ENCODE measurements around the gene DLG3.
"Not testable (repeated sequence)": the region's sequence is repeated elsewhere in the genome, so short reads cannot be mapped to it uniquely, and the experiment has no call there.

DLG3 gene

GRCh38 chrX:70509078-70509477 lies 64.4 kb downstream of the DLG3 start:
- DNase-seq (ENCODE audit: low read depth in 2 of 3, low spot score in 1 of 3), result no peak

GRCh38 chrX:70515270-70515669 lies 70.6 kb downstream of the DLG3 start:
- not testable (repeated sequence) for DNase-seq (ENCODE audit: low read depth in 2 of 3, low spot score in 1 of 3)

GRCh38 chrX:70515692-70516091 lies 71.1 kb downstream of the DLG3 start:
- not testable (repeated sequence) for DNase-seq (ENCODE audit: low read depth in 2 of 3, low spot score in 1 of 3)

- no peak for DNase-seq (ENCODE audit: low read depth in 2 of 3, low spot score in 1 of 3)
These were observed 81.1 kb downstream of the DLG3 start for GRCh38 chrX:70525733-70526132.

- DNase-seq (ENCODE audit: low read depth in 2 of 3, low spot score in 1 of 3), result no peak
These were observed 82.4 kb downstream of the DLG3 start for GRCh38 chrX:70527053-70527452.

GRCh38 chrX:70527610-70528345 lies 83.1 kb downstream of the DLG3 start:
- no peak for DNase-seq (ENCODE audit: low read depth in 2 of 3, low spot score in 1 of 3)

GRCh38 chrX:70535198-70535597 lies 90.6 kb downstream of the DLG3 start:
- DNase-seq (ENCODE audit: low read depth in 2 of 3, low spot score in 1 of 3), result no peak

- DNase-seq (ENCODE audit: low read depth in 2 of 3, low spot score in 1 of 3), result no peak
These were observed 104.8 kb downstream of the DLG3 start for GRCh38 chrX:70549429-70549828.

- no peak for DNase-seq (ENCODE audit: low read depth in 2 of 3, low spot score in 1 of 3)
These were observed 107.6 kb downstream of the DLG3 start for GRCh38 chrX:70552130-70552704.

GRCh38 chrX:70553516-70553915 lies 108.9 kb downstream of the DLG3 start:
- DNase-seq (ENCODE audit: low read depth in 2 of 3, low spot score in 1 of 3), result no peak

GRCh38 chrX:70554081-70554480 lies 109.4 kb downstream of the DLG3 start:
- DNase-seq (ENCODE audit: low read depth in 2 of 3, low spot score in 1 of 3), result no peak

- no peak for DNase-seq (ENCODE audit: low read depth in 2 of 3, low spot score in 1 of 3)
These were observed 109.9 kb downstream of the DLG3 start for GRCh38 chrX:70554523-70554922.

GRCh38 chrX:70554948-70555347 lies 110.3 kb downstream of the DLG3 start:
- DNase-seq (ENCODE audit: low read depth in 2 of 3, low spot score in 1 of 3), result no peak

All from stimulated activated CD4-positive, alpha-beta T cell treated with anti-CD3 and anti-CD28 coated beads, Interleukin-12 subunit alpha, Interleukin-12 subunit beta, amount 100 ng/mL, for 48 hours (primary cell).